ENCODE data around the gene ADAMTSL5.
"Not testable (repeated sequence)": the region's sequence is repeated elsewhere in the genome, so short reads cannot be mapped to it uniquely, and the experiment has no call there.

The ADAMTSL5 gene

DNA sequence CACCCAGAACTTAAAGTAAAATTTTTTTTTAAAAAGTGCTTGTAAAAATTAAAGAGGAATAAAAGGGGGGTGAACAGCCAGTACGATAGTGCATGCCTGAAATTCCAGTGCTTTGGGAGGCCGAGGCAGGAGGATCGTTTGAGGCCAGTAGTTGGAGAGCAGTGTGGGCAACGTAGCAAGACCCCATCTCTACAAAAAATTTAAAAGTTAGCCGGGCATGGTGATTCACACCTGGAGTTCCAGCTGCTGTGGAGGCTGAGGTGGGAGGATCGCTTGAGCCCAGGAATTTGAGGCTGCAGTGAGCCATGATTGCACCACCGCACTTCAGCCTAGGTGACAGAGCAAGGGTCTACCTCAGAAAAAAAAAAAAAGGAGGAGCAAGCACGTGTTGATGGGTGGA lies 7.8 kb downstream of the ADAMTSL5 start:
- no peak for DNase-seq (ENCODE audit: low spot score)
- TF ChIP-seq, protein P1, sequence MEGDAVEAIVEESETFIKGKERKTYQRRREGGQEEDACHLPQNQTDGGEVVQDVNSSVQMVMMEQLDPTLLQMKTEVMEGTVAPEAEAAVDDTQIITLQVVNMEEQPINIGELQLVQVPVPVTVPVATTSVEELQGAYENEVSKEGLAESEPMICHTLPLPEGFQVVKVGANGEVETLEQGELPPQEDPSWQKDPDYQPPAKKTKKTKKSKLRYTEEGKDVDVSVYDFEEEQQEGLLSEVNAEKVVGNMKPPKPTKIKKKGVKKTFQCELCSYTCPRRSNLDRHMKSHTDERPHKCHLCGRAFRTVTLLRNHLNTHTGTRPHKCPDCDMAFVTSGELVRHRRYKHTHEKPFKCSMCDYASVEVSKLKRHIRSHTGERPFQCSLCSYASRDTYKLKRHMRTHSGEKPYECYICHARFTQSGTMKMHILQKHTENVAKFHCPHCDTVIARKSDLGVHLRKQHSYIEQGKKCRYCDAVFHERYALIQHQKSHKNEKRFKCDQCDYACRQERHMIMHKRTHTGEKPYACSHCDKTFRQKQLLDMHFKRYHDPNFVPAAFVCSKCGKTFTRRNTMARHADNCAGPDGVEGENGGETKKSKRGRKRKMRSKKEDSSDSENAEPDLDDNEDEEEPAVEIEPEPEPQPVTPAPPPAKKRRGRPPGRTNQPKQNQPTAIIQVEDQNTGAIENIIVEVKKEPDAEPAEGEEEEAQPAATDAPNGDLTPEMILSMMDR (conservative IDR thresholded peaks at IDR 0.05; ENCODE audit: low read depth) = no peak
- ChIA-PET CTCF (interaction anchor here (0.7 to 1.1 kb wide), 2 partner anchors 41 to 196 kb away, joined by 3 read pairs; no protein-coding TSS in a partner anchor), POLR2A (ENCODE audit: low non-redundant PET) (no interaction called here)
- no peak overlapping the region for H3K27ac ChIP-seq

DNA sequence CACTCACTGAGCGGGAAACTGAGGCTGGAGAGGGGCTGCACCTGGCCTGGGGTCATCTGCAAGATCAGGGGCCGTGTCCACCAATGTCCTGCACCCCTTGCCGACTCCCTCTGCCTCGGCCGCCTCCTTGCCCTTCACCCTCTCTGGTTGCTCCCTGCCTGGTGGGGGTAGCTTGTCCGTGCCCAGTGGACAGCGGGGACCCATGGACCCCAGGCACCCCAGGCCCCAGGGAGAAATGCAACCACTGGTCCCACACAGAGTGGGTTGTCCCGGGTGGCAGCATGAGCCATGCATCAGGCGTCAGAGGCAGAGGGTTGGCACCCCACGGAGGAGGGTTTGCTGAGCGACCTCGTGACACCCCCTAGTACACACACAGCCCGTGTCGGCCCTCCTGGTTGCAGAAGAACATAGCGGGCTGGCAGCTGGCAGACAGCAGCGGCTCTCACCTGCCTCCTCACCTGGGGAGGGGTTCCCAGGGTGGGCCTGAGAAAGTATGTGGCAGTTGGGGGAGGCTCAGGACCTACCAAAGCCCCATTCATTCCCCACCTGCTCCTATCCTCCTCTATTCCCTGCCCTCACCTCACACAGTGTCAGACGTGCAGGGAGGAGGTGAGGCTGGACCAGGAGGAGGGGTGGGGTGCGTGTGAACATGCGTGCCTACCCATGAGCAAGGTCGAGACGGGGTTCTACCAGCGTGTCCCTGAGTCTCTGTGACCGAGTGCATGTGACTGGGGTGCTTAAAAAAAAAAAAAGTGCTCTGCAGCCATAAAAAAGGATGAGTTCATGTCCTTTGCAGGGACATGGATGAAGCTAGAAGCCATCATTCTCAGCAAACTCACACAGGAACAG lies 8.7 kb downstream of the ADAMTSL5 start:
- no peak for DNase-seq (ENCODE audit: low spot score)
- POLR2A ChIA-PET (ENCODE audit: low non-redundant PET) = no interaction called here
- peak overlapping the region; percentile 17; the same call in 1 of the 2 replicates for H3K27ac ChIP-seq
- TF ChIP-seq, protein P1 (conservative IDR thresholded peaks at IDR 0.05; ENCODE audit: low read depth) = no peak
- CTCF ChIA-PET = interaction anchor here (0.7 to 1.1 kb wide), 2 partner anchors 42 to 195 kb away, joined by 3 read pairs; no protein-coding TSS in a partner anchor

DNA sequence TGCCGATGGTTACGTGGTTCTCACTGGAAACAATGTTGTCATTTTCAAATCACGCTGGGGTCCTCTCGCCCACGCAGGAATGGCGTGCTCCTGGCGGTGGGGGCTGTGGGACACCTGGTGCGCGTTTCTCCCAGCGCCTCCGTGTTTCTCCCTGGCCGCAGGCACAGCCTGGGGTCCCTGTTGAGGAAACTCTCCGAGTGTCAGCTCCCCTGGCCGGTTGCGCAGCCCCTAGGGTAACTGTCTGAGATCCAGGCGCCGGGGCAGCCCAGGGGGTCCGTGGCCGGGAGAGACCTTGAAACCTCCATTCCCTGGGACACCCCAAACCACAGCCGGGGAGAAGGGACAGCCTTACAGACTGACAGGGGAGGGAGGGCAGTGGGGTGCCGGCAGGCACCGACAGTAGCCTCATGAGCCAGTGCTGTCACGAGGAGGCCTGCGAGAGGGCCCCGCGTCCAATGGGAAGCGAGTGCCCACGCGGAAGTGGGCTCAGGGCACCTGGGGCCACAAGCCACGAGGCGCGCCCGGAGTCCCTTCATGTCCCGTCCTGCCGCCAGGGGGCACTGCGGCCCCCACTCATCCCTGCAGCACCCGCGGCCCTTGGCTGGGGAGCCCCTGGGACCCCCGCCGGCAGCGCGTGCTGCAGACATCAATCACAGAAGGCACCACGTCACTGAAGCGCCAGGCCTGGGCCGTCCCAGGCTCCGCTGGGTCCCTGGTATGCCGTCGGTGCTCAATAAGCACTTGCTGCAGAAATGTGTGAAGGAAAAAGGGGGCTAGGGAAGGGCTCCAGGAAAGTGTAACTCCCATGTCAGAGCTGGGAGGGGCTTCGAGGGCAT lies 9.5 kb downstream of the ADAMTSL5 start:
- H3K27ac ChIP-seq = no peak overlapping the region
- ChIA-PET CTCF (interaction anchor here (0.7 kb wide), 1 partner anchor 339 kb away, joined by 3 read pairs; no protein-coding TSS in a partner anchor), POLR2A (ENCODE audit: low non-redundant PET) (no interaction called here)
- DNase-seq (ENCODE audit: low spot score) = no peak
- TF ChIP-seq, protein P1 (conservative IDR thresholded peaks at IDR 0.05; ENCODE audit: low read depth) = peak; percentile 77

DNA sequence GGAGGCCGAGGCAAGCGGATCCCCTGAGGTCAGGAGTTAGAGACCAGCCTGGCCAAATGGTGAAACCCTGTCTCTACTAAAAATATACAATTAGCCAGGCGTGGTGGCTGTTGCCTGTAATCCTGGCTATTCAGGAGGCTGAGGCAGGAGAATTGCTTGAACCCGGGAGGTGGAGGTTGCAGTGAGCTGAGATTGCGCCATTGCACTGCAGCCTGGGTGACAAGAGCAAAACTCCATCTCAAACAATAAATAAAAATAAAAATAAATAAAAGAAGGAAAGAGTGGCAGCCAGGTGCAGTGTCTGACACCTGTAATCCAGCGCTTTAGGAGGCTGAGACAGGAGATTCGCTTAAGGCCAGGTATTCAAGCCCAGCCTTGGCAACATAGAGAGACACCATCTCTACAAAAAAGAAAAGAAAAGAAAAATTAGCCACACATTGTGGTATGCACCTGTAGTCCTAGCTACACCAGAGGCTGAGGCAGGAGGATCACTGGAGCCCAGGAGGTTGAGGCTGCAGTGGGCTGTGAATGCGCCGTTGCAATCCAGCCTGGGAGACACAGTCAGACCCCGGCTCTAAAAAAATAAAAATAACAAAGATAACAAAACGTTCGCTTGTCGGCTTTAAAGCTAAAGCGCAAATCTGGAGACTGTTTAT lies 10.3 kb downstream of the ADAMTSL5 start:
- ChIA-PET POLR2A (ENCODE audit: low non-redundant PET) (no interaction called here), CTCF (interaction anchor here (0.7 kb wide), 1 partner anchor 339 kb away, joined by 3 read pairs; no protein-coding TSS in a partner anchor)
- DNase-seq (ENCODE audit: low spot score) = no peak
- H3K27ac ChIP-seq = no peak overlapping the region
- TF ChIP-seq, protein P1 (conservative IDR thresholded peaks at IDR 0.05; ENCODE audit: low read depth) = no peak

DNA sequence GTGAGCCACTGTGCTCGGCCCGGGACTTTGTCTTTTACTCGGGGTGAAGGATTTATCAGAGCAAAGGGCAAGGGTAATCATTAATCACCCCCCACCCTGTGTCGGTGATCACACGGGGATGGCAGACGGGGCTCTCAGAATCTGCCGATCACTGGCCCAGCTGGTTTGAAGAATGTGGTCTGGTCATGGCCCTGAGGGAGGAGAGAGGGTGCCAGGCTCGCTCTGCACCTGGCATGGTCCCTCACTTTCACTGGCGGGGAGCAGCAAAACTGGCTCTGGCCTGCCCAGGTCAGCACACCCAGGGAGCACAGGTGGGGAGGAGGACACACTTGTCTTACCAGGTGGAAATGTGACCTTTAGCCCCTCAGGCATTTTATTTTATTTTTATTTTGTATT lies 11.6 kb downstream of the ADAMTSL5 start:
- H3K27ac ChIP-seq = peak overlapping the region; percentile 36; the same call in 1 of the 2 replicates
- POLR2A ChIA-PET (ENCODE audit: low non-redundant PET) = no interaction called here
- no peak for DNase-seq (ENCODE audit: low spot score)
- TF ChIP-seq, protein P1 (conservative IDR thresholded peaks at IDR 0.05; ENCODE audit: low read depth) = no peak
- CTCF ChIA-PET = interaction anchor here (0.6 kb wide), 1 partner anchor 282 kb away, joined by 6 read pairs; no protein-coding TSS in a partner anchor

DNA sequence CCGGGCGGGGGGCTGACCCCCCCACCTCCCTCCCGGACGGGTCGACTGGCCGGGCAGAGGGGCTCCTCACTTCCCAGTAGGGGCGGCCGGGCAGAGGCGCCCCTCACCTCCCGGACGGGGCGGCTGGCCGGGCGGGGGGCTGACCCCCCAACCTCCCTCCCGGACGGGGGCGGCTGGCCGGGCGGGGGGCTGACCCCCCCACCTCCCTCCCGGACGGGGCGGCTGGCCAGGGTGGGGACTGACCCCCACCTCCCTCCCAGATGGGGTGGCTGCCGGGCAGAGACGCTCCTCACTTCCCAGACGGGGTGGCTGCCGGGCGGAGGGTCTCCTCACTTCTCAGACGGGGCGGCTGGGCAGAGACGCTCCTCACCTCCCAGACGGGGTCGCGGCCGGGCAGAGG lies 13.6 kb downstream of the ADAMTSL5 start:
- POLR2A ChIA-PET (ENCODE audit: low non-redundant PET); DNase-seq (ENCODE audit: low spot score); CTCF ChIA-PET; H3K27ac ChIP-seq: not testable (repeated sequence)

Measured in RWPE1 (cell line).